Stimulated activated CD8-positive, alpha-beta memory T cell treated with anti-CD3 and anti-CD28 coated beads, Interleukin-15, amount 100 ng/mL, for 48 hours (primary cell): Measurements from ENCODE around the gene PTPRF.
"Not testable (repeated sequence)": the region's sequence is repeated elsewhere in the genome, so short reads cannot be mapped to it uniquely, and the experiment has no call there.

ENCODE experiments used
- DNase-seq, 2 donors: peaks; one replicate each; pipeline ENCODE4 v3.0.0-alpha.2; 2020; ENCODE audit warnings: low read depth in 2 of 2

The PTPRF gene

GRCh38 chr1:43530483-43531106, at the start of gene PTPRF:
Gene PTPRF (plus strand): TSS chr1:43530883. CDS start chr1:43545076, 14,193 bp downstream.
- DNase-seq, result no peak

DNA sequence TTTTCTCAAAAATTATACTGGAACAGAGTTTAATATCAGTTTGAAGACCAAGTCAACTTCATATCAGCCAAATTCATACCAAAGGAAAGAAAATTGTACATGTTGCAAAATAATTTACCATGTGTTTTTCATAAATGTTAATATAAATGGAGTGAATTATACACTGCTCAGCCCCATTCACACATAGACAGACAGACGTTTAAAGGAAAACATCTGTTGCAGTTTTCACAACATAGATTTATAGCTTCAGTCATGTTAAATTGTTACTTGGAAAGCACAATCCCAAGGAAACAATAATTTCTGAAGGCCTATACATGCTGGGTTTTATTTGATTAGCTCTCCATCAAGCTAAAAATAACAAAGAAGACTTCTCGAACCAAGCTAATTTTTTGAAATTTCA, 49.2 kb upstream of the PTPRF start:
- no peak for DNase-seq

- no peak for DNase-seq
These were observed 48.5 kb upstream of the PTPRF start for GRCh38 chr1:43482215-43482614.

- no peak for DNase-seq
These were observed 46.3 kb upstream of the PTPRF start for GRCh38 chr1:43484367-43484766.

- no peak for DNase-seq
These were observed 42.5 kb upstream of the PTPRF start for GRCh38 chr1:43488165-43488564.

- DNase-seq, result no peak
These were observed 39.6 kb upstream of the PTPRF start for GRCh38 chr1:43491061-43491460.

GRCh38 chr1:43492826-43493225, 37.9 kb upstream of the PTPRF start:
- no peak for DNase-seq

GRCh38 chr1:43493661-43494450, 36.8 kb upstream of the PTPRF start:
- no peak for DNase-seq

DNA sequence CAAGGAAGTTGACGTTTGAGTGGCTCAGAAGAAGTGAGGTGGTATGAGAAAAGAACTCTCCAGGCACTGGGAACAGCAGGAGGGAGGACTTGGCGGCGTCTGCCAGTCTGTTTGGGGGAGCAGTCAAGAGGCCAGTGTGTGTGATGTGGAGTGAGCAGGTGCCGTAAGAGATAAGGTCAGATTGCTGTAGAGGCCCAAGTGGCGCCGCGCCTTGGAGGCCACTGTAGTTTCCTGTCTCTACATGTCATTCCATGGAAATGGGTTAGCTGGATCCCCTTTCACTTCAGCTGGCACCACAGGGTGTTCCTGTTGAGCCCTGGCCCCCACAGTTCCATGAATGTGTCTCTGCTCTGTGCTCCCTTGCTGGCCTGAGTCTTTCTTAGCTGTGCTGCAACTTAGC, 35.5 kb upstream of the PTPRF start:
- no peak for DNase-seq

DNA sequence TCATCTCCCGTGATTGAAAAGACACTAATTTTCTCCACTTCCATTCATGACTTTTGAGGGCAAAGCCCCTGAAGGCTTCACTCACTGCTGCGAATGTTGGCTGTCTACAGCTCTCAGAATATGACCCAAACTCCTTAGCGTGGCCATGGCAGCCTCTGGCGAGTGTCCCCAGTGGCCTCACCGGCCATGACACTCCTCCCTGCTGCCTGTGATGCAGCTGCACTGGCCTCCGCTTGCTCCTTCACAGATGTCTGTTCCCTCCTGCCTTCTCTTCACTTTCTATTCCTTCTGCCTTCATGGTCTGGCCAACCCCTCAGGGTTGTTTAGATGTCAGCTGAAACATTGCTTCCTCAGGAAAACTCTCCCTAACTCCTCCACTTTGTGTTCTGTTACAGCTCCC, 30.8 kb upstream of the PTPRF start:
- no peak for DNase-seq

DNA sequence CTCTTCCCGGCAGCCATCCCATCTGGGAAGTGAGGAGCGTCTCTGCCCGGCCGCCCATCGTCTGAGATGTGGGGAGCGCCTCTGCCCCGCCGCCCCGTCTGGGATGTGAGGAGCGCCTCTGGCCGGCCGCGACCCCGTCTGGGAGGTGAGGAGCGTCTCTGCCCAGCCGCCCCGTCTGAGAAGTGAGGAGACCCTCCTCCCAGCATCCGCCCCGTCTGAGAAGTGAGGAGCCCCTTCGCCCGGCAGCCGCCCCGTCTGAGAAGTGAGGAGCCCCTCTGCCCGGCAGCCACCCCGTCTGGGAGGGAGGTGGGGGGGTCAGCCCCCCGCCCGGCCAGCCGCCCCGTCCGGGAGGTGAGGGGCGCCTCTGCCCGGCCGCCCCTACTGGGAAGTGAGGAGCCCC, 28.9 kb upstream of the PTPRF start:
- not testable (repeated sequence) for DNase-seq

GRCh38 chr1:43503534-43503933, 27.1 kb upstream of the PTPRF start:
- no peak for DNase-seq

- DNase-seq, result no peak
These were observed 25.5 kb upstream of the PTPRF start for GRCh38 chr1:43505077-43505780.

GRCh38 chr1:43506233-43506632, 24.4 kb upstream of the PTPRF start:
- no peak for DNase-seq

DNA sequence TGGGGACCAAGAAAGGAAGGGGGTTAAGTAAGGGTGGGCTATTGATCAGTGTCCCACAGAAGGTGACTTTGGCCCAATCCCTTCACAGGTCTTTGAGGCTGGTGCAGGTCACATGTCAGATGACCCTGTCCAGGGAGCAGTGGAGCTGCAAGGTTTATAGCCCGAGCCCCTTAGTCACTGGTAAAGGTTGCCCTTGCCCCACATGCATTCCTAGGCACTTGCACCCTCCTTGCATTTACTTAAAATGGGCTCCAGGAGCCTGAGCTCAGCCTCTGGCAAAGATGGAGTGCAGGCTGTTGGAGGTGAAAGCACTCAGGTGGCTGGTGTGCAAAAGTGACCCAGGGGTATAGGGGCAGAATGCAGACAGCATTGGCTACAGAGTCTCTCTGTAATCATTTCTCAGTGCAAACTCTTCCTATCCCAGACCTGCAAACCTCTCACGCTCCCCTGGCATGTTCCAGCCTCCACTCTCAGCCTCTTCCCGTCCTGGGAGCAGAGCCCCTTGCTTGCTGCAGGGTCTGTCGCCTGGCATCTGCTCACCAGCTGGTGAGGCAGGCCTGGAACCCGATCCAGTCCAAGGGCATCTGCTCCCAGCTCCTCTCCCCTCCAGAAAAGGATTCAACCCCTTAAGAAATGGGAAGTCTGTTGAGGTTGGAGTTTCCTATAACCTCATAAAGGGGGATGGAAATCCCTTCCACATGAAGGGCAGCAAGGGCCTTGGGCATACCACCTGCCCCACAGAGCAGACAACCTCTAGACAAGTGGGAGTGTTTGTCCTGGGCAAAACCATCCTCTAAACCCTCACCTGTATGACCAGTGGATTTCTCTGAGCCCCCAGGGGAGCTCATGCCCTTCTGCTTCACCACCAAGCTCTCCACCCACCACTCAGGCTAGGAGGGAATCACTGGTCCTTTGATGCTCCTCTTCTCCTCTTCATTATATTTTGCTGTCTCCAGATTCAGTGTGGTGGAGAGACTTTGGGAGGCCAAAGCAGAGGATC, 23.1 kb upstream of the PTPRF start:
- no peak for DNase-seq

DNA sequence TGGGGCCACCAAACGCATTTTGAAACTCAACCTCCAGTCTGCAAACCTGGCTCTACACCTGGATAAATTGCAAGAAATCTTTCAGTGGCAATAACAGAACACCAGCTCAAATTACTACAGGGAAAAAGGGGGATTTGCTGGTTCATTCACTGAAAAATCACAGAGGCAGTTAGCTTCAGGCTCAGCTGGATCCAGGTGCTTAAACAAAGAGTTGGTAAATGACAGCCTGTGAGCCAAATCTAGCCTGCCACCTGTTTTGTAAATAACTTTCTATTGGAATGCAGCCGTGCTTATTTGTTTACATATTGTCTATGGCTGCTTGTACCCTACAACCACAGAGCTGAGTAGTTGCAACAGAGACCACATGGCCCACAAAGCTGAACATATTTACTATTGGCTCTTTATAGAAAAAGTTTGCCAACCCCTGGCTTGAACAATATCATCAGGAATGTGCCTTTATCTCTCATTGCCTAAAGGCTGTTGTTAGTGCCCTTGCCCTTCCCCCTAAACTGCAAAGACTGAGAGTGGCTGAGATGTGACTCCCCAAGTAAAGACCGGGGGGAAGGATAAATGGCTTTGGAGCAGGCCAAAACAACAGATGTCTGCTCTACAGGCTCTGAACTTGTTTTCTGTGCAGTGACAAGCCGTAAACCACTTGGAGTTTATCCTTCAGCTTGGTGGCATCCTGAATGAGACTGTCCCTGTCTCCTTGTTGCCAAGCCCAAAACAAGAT, 21.5 kb upstream of the PTPRF start:
- DNase-seq, result no peak

DNA sequence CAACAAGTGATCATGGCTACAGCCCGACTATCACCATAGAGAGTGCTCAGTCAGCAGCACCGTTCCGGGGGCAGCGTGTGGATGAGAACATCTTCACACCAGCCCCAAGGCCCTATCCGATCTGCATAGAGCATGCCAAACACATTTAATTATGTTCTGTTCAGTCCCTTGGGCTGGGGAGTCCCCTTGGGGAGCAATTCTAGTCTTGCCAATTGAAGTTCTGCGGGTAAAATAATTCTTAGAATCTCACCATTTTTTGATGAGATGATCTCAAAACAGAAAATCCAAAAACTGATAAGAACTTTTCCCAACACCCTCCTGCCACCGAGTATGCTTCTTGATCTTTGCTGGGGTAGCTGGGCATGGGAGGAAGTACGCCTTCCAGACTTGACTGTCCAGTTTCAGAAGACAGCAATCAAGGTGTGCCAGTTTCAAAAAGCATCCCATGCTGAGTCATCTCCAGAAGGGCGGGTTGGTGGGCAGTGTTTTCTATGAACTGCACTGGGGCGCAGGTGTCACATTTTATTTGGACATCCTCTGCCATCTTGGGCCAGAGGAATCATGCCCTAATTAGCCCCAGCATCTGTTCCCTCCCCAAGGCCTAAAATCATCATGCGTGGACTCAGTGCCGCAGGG, 20.8 kb upstream of the PTPRF start:
- DNase-seq, result peak in 1 of 2 donors; percentile 41

- DNase-seq, result no peak
These were observed 20.1 kb upstream of the PTPRF start for GRCh38 chr1:43510621-43511020.

- DNase-seq, result no peak
These were observed 19.3 kb upstream of the PTPRF start for GRCh38 chr1:43511394-43511793.

GRCh38 chr1:43512133-43512532, 18.6 kb upstream of the PTPRF start:
- no peak for DNase-seq
